GM21360 (cell line): ENCODE data around the gene TUBB2B.
"Not testable (repeated sequence)": the region's sequence is repeated elsewhere in the genome, so short reads cannot be mapped to it uniquely, and the experiment has no call there.

Source experiments
- ATAC-seq: cut with Tn5 transposase; IDR thresholded peaks from one replicate; pipeline ENCODE4 v1.9.1; 2021; ENCODE audit warnings: mild to moderate bottlenecking, moderate library complexity; ENCODE audit not compliant: unreplicated experiment

The TUBB2B gene

DNA sequence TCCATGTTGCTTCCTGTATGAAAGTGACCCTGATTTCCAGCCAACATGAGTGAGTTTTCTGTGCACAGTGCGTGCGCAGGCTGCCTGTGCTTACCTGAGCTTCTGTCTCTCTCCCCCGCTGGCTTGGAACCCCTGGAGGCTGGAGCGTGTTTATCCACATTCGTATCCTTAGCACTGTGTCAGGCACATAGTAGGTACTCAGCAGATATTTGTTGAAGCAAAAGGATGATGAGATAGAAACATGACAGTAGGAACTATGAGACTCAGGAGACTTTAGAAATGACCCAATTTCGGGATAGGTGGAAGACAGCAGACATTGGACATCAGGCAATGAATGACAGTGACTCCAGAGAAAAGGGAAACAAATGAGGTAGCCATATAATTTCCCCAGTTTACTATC, 15.2 kb downstream of the TUBB2B start:
- no peak for ATAC-seq

- ATAC-seq = no peak
These were observed 15.8 kb downstream of the TUBB2B start for GRCh38 chr6:3211681-3212080.

GRCh38 chr6:3210024-3210610, 17.3 kb downstream of the TUBB2B start:
- peak; percentile 3 for ATAC-seq

DNA sequence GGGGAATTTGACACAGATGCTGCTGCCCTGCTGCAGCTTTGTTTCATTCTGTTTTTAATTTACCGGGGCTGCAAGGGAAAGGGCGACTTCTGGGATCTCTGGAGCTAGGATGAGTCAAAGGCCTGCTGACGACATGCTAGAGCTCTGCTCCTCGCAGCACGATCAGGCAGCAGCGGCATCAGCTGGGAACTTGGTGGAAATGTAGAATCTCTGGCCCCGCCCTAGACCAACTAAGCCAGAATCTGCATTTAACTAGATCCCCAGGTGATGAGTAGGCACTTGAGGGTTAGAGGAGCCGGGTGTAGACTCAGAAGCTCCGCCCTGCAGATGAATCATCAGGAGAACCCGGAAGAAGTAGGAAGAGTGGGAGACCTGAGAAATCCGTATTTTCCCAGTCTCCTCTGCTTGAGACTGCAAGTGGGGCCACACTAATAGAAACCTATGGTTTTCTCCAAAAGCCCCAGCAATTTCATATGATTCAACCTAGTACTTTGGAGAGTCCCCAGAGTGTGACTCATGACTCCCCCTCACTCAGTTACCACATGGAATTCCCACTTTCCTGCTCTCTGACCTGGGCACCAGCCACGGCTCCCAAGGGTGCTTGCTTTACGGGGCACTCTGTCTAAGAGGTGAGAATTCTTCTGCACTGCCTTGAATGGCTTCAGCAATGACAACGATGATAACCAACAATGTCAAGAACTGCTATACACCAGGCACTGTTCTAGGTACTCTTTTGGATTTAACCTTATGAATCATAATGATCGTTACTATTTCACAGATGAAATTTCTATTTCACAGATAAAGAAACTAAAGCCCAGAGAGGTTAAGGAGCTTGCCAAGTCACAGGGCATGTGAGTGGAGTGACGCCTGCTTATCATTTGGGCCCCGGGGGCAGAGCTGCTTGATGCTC, 18.1 kb downstream of the TUBB2B start:
- peak; percentile 67 for ATAC-seq

- no peak for ATAC-seq
These were observed 18.7 kb downstream of the TUBB2B start for GRCh38 chr6:3208775-3209113.

DNA sequence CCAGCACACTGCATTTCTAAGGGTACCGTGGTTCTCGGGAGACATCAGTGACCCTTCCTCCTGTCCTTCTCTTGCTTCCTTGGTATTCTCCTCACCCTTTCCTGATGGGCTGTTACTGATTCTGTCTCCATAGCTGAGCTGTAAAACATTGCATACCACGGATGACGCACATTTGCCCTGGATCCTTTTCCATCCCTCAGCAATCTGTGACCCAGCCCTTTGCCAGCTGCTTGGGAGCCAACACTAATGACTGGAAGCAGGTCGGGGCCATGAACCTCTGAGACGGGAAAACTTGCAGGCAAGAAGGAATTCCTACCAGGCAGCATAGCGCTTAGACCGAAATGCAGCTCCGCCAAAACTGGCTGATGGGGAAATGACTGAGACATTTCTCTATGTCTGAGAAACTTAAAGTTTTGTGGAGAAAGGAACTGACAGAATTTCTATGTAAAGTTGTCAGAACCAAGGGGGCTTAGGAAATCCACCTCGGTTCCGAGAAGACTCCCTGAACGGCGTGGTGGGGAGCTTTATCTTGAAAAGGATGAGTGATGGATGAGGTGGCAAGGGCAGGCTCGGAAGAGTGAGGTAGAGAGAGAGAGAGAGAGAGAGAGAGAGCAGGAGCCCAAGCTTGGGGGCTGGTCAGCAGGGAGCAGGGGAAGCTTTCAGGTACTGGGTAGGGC, 19.2 kb downstream of the TUBB2B start:
- no peak for ATAC-seq

GRCh38 chr6:3206339-3207015, 21.0 kb downstream of the TUBB2B start:
- ATAC-seq = no peak

DNA sequence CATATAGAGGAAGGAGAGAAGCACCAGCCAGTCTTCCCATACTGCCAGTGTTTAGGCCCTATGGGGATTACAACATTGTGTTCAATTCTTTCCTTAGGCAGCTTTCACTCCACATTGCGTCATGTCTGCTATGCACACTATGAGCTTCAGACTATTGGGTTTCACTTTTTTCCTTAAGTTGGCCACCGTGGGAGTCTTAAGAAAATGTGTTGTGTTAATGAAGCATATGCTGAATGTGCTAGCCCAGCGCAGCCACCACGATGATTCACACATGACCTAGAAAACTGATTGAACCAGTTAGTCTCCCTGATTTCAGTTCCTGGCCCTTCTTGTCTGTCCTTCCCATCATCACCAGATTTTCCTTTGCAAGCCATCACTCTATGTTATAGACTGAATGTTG, 21.5 kb downstream of the TUBB2B start:
- ATAC-seq = no peak

GRCh38 chr6:3204921-3205320, 22.5 kb downstream of the TUBB2B start:
- ATAC-seq = no peak

- peak; percentile 44 for ATAC-seq
These were observed 24.3 kb downstream of the TUBB2B start for GRCh38 chr6:3202999-3203696.

DNA sequence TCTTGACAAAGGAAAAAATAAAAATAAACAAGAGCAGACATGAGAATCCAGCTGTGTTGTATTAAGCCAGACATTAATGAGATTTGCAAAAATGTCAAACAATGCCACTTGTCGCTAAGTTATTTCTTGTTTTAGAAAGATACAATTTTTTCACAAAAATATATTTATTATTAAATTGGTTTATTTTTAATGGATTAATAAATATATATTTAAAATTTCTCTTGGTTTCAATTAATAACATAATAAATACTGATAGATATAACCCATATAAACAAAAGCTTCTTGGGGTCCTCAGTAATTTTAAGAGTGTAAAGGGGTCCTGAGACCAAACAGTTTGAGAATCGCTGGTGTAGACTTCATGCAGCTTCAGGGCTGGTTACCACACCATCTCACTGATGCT, 26.1 kb downstream of the TUBB2B start:
- ATAC-seq = no peak

DNA sequence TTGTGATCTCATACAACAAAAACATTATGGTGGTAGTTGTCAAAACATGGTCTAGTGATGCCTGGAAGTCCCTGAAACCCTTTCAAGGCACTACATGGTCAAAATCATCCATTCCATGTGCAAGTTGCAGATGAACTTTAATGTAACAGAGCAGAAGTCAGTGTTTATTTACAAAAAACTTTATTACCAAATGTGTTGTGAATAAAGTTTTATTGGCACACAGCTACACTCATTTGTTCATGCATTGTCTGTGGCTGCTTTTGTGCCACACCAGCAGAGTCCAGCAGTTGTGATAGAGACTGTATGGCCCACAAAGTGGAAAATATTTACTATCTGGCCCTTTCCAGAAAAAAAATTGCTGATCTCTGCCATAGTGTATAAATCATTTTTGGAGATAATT, 26.8 kb downstream of the TUBB2B start:
- ATAC-seq = no peak

DNA sequence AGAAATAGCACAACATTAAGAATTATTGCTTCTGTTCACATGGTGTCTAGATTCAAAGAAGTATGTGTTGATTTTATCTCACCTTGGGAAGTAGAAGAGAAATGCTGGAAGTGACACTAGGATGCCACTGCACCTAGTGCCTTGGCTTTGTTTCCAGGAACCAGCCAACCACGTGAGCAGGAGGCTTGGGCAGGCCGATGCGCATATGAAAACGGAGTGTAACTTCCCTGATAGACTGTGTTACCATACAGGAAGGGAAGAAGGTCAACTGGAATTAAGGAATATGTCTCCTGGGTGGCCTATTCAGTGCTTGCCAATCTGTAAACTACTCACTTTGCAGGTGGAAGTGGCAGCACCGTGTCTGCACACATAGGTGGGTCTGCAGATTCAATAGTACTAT, 28.1 kb downstream of the TUBB2B start:
- ATAC-seq = no peak

- ATAC-seq = not testable (repeated sequence)
These were observed 29.7 kb downstream of the TUBB2B start for GRCh38 chr6:3197734-3198133.

DNA sequence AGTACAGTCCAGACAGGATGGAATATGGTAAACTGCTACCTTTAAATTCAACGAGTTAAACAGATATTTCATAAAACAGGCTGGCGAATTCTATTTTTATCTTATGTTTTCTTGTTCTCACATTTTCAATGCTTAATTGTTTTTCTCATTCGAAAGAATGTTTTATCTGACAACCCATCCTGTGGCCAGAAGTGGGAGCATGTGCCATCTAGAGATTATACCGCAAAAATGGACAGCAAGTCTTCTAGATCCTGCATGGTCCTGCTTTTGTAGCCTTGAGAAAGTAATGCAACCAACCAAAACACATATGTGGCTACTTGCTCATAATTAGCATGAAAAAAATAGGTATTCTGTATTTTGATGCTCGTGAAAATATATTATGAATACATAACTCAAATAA, 30.7 kb downstream of the TUBB2B start:
- no peak for ATAC-seq

DNA sequence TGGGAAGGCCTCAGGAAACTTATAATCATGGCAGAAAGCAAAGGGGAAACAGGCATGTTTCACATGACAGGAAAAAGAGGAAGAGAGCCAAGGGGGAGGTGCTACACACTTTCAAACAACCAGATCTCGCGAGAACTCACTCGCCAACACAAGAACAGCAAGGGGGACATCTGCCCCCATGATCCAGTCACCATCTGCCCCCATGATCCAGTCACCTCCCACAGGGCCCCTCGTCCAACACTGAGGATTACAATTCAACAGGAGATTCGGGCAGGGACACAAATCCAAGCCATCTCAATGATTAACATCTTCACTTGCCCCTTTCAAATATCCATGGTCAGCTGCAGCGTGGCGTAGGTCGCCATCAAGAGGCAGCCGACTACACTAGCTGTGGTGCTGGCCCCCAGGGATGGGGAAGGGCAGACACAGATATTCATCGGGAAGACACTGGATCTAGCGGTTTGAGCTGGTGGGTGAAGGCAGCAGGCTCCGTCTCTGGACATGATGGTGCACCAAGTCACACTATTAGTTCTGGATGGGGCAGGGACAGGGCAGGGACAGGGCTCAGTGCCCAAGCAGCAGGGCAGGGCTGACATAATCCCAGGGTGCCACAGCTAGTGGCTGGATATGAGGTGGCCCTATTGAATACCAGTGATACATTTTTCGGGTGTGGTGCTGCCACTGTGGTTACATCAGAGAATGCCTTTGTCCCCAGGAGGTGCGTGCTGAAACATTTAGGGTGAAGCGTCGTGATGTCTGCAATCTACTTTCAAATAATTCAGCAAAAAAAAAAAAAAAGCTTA, 31.6 kb downstream of the TUBB2B start:
- ATAC-seq = no peak

DNA sequence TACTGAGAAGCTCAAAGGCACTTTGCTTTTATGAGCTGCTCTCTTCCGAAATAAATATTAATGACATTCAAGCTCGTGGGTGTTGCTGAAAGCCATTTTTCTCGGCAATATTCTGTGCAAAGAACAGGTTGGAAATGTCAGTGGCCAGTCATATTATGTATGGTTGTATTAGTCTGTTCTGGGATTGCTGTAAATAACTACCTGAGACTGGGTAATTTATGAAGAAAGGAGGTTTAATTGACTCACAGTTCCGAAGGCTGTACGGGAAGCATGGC, 32.1 kb downstream of the TUBB2B start:
- ATAC-seq = no peak

DNA sequence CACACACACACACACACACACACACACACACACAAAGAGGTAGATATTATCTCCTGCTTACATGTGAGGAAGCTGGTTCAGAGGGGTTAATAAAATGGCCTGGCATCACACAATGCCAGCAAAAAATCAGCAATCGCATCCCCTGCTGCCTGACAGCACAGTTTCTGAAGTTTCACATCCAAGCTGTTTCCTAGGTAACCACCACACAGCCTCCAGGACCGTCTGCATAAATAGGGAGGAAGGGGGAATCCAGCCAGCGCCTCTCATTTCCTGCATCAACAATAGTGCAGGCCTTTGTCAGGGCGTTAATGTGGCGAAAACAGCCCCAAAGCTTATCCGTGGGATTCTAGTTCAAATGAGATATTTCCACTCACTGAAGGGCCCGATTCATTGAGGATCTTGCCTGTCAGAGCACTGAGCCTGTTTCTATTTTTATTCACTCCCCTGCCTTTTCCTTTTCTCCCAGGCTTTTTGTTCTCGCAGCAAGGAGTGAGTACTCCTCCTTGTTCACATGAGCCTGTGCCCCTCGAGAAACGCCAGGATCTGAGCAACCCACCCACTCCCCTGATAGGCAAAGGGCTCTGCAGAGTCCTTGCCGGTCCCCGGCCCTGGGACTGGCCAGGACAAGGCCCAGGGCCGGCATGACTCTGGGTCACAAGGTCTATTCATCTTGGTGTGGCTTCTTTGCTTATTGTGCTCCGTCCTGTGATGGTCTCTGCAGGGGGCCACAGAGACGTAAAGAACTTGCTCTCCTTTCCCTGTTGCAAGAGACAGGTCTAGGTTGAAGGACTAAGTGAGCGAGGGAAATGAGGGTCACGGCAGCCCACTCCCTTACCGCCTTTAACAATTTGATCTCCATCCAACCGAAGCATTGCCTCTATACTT, 32.7 kb downstream of the TUBB2B start:
- ATAC-seq = no peak

DNA sequence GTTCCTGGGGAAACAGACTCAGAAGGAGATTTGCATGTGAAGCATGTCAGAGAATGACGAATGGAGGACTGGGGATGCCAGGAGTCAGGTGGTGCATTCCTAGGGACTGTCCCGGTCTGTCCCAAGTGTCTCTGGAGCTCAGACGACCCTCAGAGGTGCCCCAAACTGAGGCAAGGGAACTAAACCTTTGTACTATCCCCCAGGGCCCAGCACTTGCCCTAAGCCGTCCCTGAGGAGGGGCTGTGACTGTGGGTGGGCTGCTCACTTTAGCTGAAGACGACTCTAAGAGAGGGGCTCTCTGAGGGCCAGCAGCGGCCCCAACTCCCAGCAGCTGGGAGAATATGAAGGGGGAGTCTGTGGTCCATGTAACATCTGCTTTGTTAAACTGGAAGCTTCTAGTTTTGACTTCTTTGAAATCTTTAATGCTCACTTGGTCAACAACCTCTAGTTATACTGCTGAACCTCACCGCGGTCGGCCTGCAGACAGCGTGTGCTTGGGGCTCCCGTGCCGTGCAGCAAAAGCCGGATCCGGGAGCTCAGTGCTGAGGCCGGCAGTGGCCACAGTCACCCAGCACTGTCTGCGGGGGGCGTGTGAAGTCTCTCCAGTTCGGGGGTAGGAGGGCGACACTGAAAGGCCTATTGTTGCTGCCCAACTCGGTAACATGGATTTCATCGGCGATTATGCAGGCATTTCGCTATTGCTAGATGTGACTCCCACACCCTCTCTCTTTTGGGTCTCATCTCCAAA, 34.2 kb downstream of the TUBB2B start:
- no peak for ATAC-seq
